Heart left ventricle (tissue), 13 donors: ENCODE measurements around the gene RAB26.
"Not testable (repeated sequence)": the region's sequence is repeated elsewhere in the genome, so short reads cannot be mapped to it uniquely, and the experiment has no call there.

Experiments used
- POLR2A ChIP-seq, 2 donors: fragments of 450-650 bp; IDR thresholded peaks; one replicate each; pipeline ENCODE4 v1.6.1; 2017; ENCODE audit warnings: antibody characterized with exemption in 2 of 2, mild to moderate bottlenecking in 2 of 2, moderate library complexity in 2 of 2
- TF ChIP-seq, protein P1 (sequence below), 12 donors: fragments of 200-600 bp; sonication (generic) in 4 of 12; IDR thresholded peaks; one replicate each; pipeline versions ENCODE4 v1.5.0 to v1.8.0; 2018 to 2022; ENCODE audit warnings: antibody characterized with exemption in 12 of 12, mild to moderate bottlenecking in 5 of 12
- donor health status: ischemic (EF 13 %, LVEDD 7.1; RV severe dilation, severe dysfunction).
- donor health status: DM: no; HTN: yes; CAD: no.
- donor health status: DM: no; HTN: no; CAD: no.
- donor health status: ischemic (EF 25% LVEDD 6.9; RV normal size, moderate dysfunction).
- donor health status: ischemic (EF 25% LVEDD 5.7; RV mildly dilated, moderate dysfunction).
- donor health status: ischemic (EF 35%, LVEDD 5.7; RV mildly dilated, moderate dysfunction).
- donor health status: nonischemic (EF 11% LVEDD 7.7; RV severe dilation, severe dysfunction).
- donor health status: DM: yes; HTN: yes; CAD: no.
- donor health status: PGD.
- donor health status: ischemic (EF 29% LVEDD 5.4; RV normal size, mild dysfunction).
- donor health status: nonischemic (EF 23%, LVEDD 6.1; RV moderate dilation, normal function).

DNA sequence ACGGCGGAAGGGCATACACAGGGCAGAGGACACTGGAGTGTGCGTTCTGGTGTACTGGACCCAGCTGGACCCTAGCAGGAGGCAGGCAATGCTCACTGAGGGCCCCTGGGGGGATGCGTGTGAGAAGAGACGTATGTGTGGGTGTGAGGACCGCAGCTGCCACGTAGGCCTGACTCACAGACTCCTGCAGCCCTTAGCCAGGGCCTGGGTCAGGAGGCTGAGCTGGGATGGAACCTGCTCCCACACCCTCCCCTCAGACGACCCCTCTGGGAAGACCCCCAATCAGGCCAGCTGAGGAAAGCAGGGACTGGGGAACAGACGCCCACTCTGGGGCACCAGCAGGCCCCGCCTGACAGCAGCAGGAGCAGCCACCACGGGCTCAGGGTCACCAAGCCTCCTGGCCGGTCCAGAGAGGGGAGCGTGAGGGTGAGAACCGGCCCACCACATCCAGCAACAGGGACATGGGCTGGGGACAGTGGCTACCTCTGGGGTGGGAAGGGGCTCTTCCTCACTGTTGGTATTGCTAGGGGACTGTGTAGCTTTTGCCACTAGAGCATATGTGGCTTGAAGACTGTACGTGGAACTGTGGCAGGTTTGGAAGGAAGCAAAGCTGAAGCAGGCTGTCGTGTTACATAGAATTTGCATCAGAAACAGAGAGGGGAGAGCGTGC is 41.2 kb upstream of the RAB26 start:
- TF ChIP-seq, protein P1, sequence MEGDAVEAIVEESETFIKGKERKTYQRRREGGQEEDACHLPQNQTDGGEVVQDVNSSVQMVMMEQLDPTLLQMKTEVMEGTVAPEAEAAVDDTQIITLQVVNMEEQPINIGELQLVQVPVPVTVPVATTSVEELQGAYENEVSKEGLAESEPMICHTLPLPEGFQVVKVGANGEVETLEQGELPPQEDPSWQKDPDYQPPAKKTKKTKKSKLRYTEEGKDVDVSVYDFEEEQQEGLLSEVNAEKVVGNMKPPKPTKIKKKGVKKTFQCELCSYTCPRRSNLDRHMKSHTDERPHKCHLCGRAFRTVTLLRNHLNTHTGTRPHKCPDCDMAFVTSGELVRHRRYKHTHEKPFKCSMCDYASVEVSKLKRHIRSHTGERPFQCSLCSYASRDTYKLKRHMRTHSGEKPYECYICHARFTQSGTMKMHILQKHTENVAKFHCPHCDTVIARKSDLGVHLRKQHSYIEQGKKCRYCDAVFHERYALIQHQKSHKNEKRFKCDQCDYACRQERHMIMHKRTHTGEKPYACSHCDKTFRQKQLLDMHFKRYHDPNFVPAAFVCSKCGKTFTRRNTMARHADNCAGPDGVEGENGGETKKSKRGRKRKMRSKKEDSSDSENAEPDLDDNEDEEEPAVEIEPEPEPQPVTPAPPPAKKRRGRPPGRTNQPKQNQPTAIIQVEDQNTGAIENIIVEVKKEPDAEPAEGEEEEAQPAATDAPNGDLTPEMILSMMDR (IDR thresholded peaks at IDR 0.05) = not testable (repeated sequence)
- not testable (repeated sequence) for TF ChIP-seq POLR2A (IDR thresholded peaks at IDR 0.05)
